Neural progenitor cell (in vitro differentiated cells): Measurements from ENCODE around the gene COQ7.

Source experiments
- EZH2 ChIP-seq: fragments of 200-600 bp; sonication (generic); IDR thresholded peaks from 2 replicates; pipeline ENCODE4 v1.6.1; 2017; ENCODE audit warnings: antibody characterized with exemption, mild to moderate bottlenecking, moderate library complexity
- EZH2phosphoT487 ChIP-seq: fragments of 200-600 bp; sonication (generic); IDR thresholded peaks from 2 replicates; pipeline ENCODE4 v1.6.1; 2017; ENCODE audit warnings: antibody characterized with exemption
- TF ChIP-seq, protein P1 (sequence below): fragments of 200-600 bp; sonication (generic); IDR thresholded peaks from 2 replicates; pipeline ENCODE4 v1.5.1; 2017; ENCODE audit warnings: antibody characterized with exemption, mild to moderate bottlenecking

DNA sequence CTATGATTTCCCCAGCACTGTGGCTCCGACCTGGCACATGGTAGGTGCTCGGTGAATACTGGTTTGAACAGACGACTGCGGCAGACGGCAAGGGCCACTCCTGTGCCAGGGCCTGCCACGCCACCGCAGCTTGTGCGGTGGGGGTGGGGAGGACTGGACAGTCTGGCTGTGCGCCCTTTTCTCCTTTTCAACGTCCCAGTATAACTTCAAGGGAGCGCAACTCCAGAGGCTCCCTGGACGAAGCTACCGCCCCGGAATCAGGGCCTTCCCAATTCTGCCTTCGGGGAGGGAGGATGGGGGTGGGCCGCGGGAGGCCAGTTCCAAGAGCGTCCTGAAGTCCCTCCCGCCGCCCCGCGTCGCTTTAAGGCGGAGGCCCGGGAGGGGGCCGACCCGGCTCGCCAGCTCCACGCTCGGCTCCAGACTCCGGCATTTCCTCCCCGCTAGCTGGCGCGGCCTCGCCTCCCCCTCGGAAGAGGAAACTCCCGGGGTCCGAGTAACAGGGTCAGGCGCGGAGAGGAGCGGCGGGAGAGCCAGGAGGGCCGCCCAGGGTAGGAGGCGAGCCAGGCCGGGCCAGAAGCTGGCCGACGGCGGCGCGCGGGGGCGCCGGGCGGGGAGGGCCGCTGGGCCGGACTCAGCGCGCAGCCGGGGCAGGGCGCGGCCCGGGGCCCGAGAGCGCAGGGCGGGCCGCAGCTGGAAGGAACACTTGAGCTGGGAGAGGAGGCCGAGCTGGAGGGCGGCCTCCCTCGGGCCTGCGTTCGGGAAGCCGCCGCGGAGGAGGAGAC is 46.4 kb downstream of the COQ7 start, which contains the start of gene ITPRIPL2:
- TF ChIP-seq, protein P1, sequence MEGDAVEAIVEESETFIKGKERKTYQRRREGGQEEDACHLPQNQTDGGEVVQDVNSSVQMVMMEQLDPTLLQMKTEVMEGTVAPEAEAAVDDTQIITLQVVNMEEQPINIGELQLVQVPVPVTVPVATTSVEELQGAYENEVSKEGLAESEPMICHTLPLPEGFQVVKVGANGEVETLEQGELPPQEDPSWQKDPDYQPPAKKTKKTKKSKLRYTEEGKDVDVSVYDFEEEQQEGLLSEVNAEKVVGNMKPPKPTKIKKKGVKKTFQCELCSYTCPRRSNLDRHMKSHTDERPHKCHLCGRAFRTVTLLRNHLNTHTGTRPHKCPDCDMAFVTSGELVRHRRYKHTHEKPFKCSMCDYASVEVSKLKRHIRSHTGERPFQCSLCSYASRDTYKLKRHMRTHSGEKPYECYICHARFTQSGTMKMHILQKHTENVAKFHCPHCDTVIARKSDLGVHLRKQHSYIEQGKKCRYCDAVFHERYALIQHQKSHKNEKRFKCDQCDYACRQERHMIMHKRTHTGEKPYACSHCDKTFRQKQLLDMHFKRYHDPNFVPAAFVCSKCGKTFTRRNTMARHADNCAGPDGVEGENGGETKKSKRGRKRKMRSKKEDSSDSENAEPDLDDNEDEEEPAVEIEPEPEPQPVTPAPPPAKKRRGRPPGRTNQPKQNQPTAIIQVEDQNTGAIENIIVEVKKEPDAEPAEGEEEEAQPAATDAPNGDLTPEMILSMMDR, result no peak
- TF ChIP-seq EZH2phosphoT487, result peak; percentile 56
- peak; percentile 26 for TF ChIP-seq EZH2
